H1 (cell line): ENCODE results near the gene UBP1. TPM values are rescaled to one million over a fixed set of nuclear protein-coding genes. Genes with fewer than 3 reads are reported as not detected.

Experiments
- CTCF ChIA-PET: fragments of 300-600 bp; sonication (Branson Sonifier 250); formaldehyde crosslinking; loops from one replicate; lab custom pipeline; 2021; ENCODE audit not compliant: partially characterized antibody; lab: Charles Lee
- POLR2A ChIA-PET: fragments of 300-600 bp; sonication (Branson Sonifier 250); formaldehyde crosslinking; loops from one replicate; lab custom pipeline; 2021; ENCODE audit warnings: inconsistent platforms; ENCODE audit not compliant: partially characterized antibody; lab: Charles Lee
- DNase-seq, 2 experiments: peaks; one replicate each; pipeline versions ENCODE4 v3.0.0 to v3.0.0-alpha.2; 2010 to 2022; ENCODE audit warnings: low spot score in 2 of 2, low read depth in 1 of 2, mixed read lengths in 1 of 2
- FAIRE-seq: peaks from 2 replicates; lab custom pipeline; 2011; peaks lifted over from hg19 to GRCh38; lab: Jason Lieb, UNC
- H2AFZ ChIP-seq: 2 replicates; pipeline ENCODE4 v1.8.1; 2012; ENCODE audit warnings: low read length, inconsistent platforms
- H2AK5ac ChIP-seq: 2 replicates; pipeline ENCODE4 v1.6.1; 2013; ENCODE audit warnings: low read depth, low read length
- H2BK120ac ChIP-seq: replicated peaks from 2 replicates; pipeline ENCODE3; 2013; ENCODE audit warnings: low read depth, low read length, inconsistent platforms
- H2BK12ac ChIP-seq: 2 replicates; pipeline ENCODE4 v1.6.1; 2013; ENCODE audit warnings: low read depth, low read length
- H2BK15ac ChIP-seq: 2 replicates; pipeline ENCODE4 v1.6.1; 2013; ENCODE audit warnings: low read length
- H2BK20ac ChIP-seq: 2 replicates; pipeline ENCODE4 v1.6.1; 2013; ENCODE audit warnings: low read length
- H2BK5ac ChIP-seq: 2 replicates; pipeline ENCODE4 v1.6.1; 2013; ENCODE audit warnings: low read depth, low read length
- H3K14ac ChIP-seq: 2 replicates; pipeline ENCODE4 v1.6.1; 2013; ENCODE audit warnings: inconsistent platforms; ENCODE audit not compliant: insufficient read length
- H3K18ac ChIP-seq: 2 replicates; pipeline ENCODE4 v1.6.1; 2013; ENCODE audit warnings: low read length; ENCODE audit errors: extremely low read depth
- H3K23ac ChIP-seq: 2 replicates; pipeline ENCODE4 v1.6.1; 2013; ENCODE audit warnings: inconsistent platforms; ENCODE audit not compliant: insufficient read length
- H3K23me2 ChIP-seq: 2 replicates; pipeline ENCODE4 v1.6.1; 2013; ENCODE audit warnings: low read depth, low read length
- H3K27ac ChIP-seq: 2 replicates; pipeline ENCODE4 v1.6.1; 2011; ENCODE audit warnings: low read depth, low read length, inconsistent platforms
- H3K27me3 ChIP-seq, 4 experiments: replicated peaks in 1 of 4; 1 replicate in 1 of 4; 2 replicates in 3 of 4; pipeline versions ENCODE4 v1.6.1 to v1.8.1; 2011 to 2013; ENCODE audit warnings: low read length in 3 of 4, mild to moderate bottlenecking in 3 of 4, inconsistent platforms in 2 of 4, mixed read lengths in 2 of 4, moderate library complexity in 1 of 4; ENCODE audit not compliant: control insufficient read depth in 3 of 4, insufficient read depth in 3 of 4; ENCODE audit errors: extremely low read depth in 1 of 4
- H3K36me3 ChIP-seq, 4 experiments: 2 replicates each; pipeline versions ENCODE4 v1.6.1 to v1.8.1; 2011 to 2013; ENCODE audit warnings: mild to moderate bottlenecking in 4 of 4, low read length in 3 of 4, moderate library complexity in 2 of 4, control low read depth in 1 of 4, inconsistent platforms in 1 of 4; ENCODE audit not compliant: insufficient read depth in 4 of 4, control insufficient read depth in 2 of 4
- H3K4ac ChIP-seq: replicated peaks from 2 replicates; pipeline ENCODE3; 2013; ENCODE audit warnings: low read length, low read depth, mixed read lengths, inconsistent platforms; ENCODE audit not compliant: insufficient read length
- H3K4me1 ChIP-seq, 4 experiments: replicated peaks in 1 of 4; 1 replicate in 1 of 4; 2 replicates in 3 of 4; pipeline versions ENCODE4 v1.6.1 to v1.8.1; 2011 to 2013; ENCODE audit warnings: low read length in 3 of 4, inconsistent platforms in 2 of 4, mixed read lengths in 1 of 4; ENCODE audit not compliant: insufficient read depth in 4 of 4, control insufficient read depth in 3 of 4
- H3K4me2 ChIP-seq, 2 experiments: 2 replicates each; pipeline versions ENCODE4 v1.6.1 to v1.8.1; 2011 to 2013; ENCODE audit warnings: low read depth in 2 of 2, low read length in 2 of 2, control low read depth in 1 of 2, inconsistent platforms in 1 of 2, mild to moderate bottlenecking in 1 of 2; ENCODE audit not compliant: insufficient read depth in 1 of 2
- H3K4me3 ChIP-seq, 4 experiments: fragments of 200-600, 300-600 bp in 1 of 4; sonication (generic), shearing (Covaris generic), sonication (Bioruptor Twin) in 1 of 4; 2 replicates each; pipeline versions ENCODE4 v1.5.1 to v1.8.1; 2011 to 2016; ENCODE audit warnings: low read length in 4 of 4, low read depth in 3 of 4, control low read depth in 2 of 4, inconsistent platforms in 2 of 4, mild to moderate bottlenecking in 2 of 4, mixed read lengths in 1 of 4, moderate library complexity in 1 of 4; ENCODE audit not compliant: insufficient read depth in 2 of 4; ENCODE audit errors: extremely low read depth in 1 of 4
- H3K56ac ChIP-seq: replicated peaks from 2 replicates; pipeline ENCODE3; 2013; ENCODE audit warnings: low read depth, mild to moderate bottlenecking, mixed read lengths, low read length, inconsistent platforms; ENCODE audit not compliant: insufficient read length
- H3K79me1 ChIP-seq: 2 replicates; pipeline ENCODE4 v1.6.1; 2013; ENCODE audit warnings: low read depth, low read length, control low read depth
- H3K79me2 ChIP-seq, 2 experiments: 2 replicates each; pipeline versions ENCODE4 v1.6.1 to v1.8.1; 2012 to 2013; ENCODE audit warnings: low read length in 2 of 2, mild to moderate bottlenecking in 2 of 2, inconsistent platforms in 1 of 2; ENCODE audit not compliant: insufficient read depth in 2 of 2, control insufficient read depth in 1 of 2
- H3K9ac ChIP-seq, 4 experiments: replicated peaks in 1 of 4; 1 replicate in 1 of 4; 2 replicates in 3 of 4; pipeline versions ENCODE4 v1.6.1 to v1.8.1; 2011 to 2013; ENCODE audit warnings: low read depth in 3 of 4, low read length in 3 of 4, control low read depth in 2 of 4, mild to moderate bottlenecking in 2 of 4, moderate library complexity in 2 of 4, inconsistent platforms in 1 of 4; ENCODE audit errors: extremely low read depth in 1 of 4
- H3K9me3 ChIP-seq, 2 experiments: 2 replicates each; pipeline versions ENCODE4 v1.6.1 to v1.8.1; 2012 to 2013; ENCODE audit warnings: mild to moderate bottlenecking in 2 of 2, moderate library complexity in 2 of 2, control low read depth in 1 of 2, inconsistent platforms in 1 of 2, low read depth in 1 of 2, low read length in 1 of 2, mixed read lengths in 1 of 2; ENCODE audit not compliant: insufficient read depth in 2 of 2
- H4K20me1 ChIP-seq, 2 experiments: replicated peaks in 1 of 2; 2 replicates each; pipeline versions ENCODE3 to v1.8.1; 2011 to 2013; ENCODE audit warnings: inconsistent platforms in 2 of 2, low read length in 2 of 2, mild to moderate bottlenecking in 1 of 2; ENCODE audit not compliant: insufficient read depth in 2 of 2, control insufficient read depth in 1 of 2
- H4K5ac ChIP-seq: 2 replicates; pipeline ENCODE4 v1.6.1; 2013; ENCODE audit warnings: low read length, low read depth, mixed read lengths, inconsistent platforms; ENCODE audit not compliant: insufficient read length
- H4K8ac ChIP-seq: 2 replicates; pipeline ENCODE4 v1.8.0; 2013; ENCODE audit warnings: mild to moderate bottlenecking, moderate library complexity, low read length, inconsistent platforms; ENCODE audit not compliant: insufficient read depth; ENCODE audit errors: extremely low read depth
- H4K91ac ChIP-seq: replicated peaks from 2 replicates; pipeline ENCODE3; 2013; ENCODE audit warnings: low read length, mixed read lengths, inconsistent platforms; ENCODE audit not compliant: insufficient read length
- BRCA1 ChIP-seq: IDR thresholded peaks from 2 replicates; pipeline ENCODE4 v1.6.1; 2012; ENCODE audit warnings: low read depth, low read length, improper control_type of control experiment
- FOSL1 ChIP-seq: IDR thresholded peaks from 2 replicates; pipeline ENCODE4 v1.6.1; 2011; ENCODE audit warnings: mild to moderate bottlenecking, low read depth, low read length, moderate library complexity; ENCODE audit not compliant: insufficient read depth
- JUN ChIP-seq: IDR thresholded peaks from 2 replicates; pipeline ENCODE4 v1.6.1; 2011; ENCODE audit warnings: low read depth, mild to moderate bottlenecking, improper control_type of control experiment, low read length
- KDM1A ChIP-seq: fragments of 200-600, 300-600 bp; sonication (generic); IDR thresholded peaks from 2 replicates; pipeline ENCODE4 v1.7.1; 2016; ENCODE audit warnings: mild to moderate bottlenecking, low read length, borderline replicate concordance
- MAFK ChIP-seq: IDR thresholded peaks from 2 replicates; pipeline ENCODE4 v1.6.1; 2012; ENCODE audit warnings: low read depth, mild to moderate bottlenecking, improper control_type of control experiment, low read length
- RFX5 ChIP-seq: IDR thresholded peaks from 2 replicates; pipeline ENCODE4 v1.6.1; 2011; ENCODE audit warnings: low read depth, low read length, improper control_type of control experiment, borderline replicate concordance
- SP4 ChIP-seq: IDR thresholded peaks from 2 replicates; pipeline ENCODE4 v1.6.1; 2012; ENCODE audit warnings: low read length, inconsistent platforms
- WGBS, 2 experiments: shearing (Covaris generic) in 1 of 2; methylation state at CpG; one replicate each; pipeline versions ENCODE4 v1.1.6 to v1.1.7; 2013 to 2015; ENCODE audit warnings: low lambda C conversion rate in 2 of 2, mixed read lengths in 2 of 2, inconsistent platforms in 1 of 2, low coverage in 1 of 2, missing lambda C conversion rate in 1 of 2; ENCODE audit not compliant: insufficient replicate concordance in 2 of 2, insufficient coverage in 1 of 2, insufficient read length in 1 of 2; ENCODE audit errors: extremely low coverage in 1 of 2, missing lambda C conversion rate in 1 of 2; 5-methylcytosine and 5-hydroxymethylcytosine counted together
- polyA plus RNA-seq, 7 experiments: library from polyadenylated mRNA; depleted of rRNA in 3 of 7; stranded (reverse) in 5 of 7; unstranded in 2 of 7; fragments of >200 nt in 5 of 7; fragments of 200-250 nt in 2 of 7; gene quantifications; 1 replicate in 5 of 7; 2 replicates in 1 of 7; 4 replicates in 1 of 7; pipeline versions ENCODE4 v1.2.1 to v1.2.3, GENCODE V29; 2011 to 2013; ENCODE audit warnings: missing spikeins in 2 of 7, mixed read lengths in 2 of 7
- total RNA-seq: library from RNA; stranded (reverse); fragmentation: NEBNext Ultra II Directional; extraction: Animal tissue kit (Norgen Biotek cat#: 25700); gene quantifications from 2 replicates; pipeline ENCODE4 v1.2.1, GENCODE V29; 2021
- TF ChIP-seq, protein P1 (sequence below): IDR thresholded peaks from 2 replicates; pipeline ENCODE4 v1.6.1; 2012; ENCODE audit warnings: inconsistent platforms
- TF ChIP-seq, protein P2 (sequence below): IDR thresholded peaks from 2 replicates; pipeline ENCODE4 v1.6.1; 2012; ENCODE audit warnings: inconsistent platforms

UBP1 gene
- total and polyA plus RNA-seq, 2 of the 8 experiments (the other 6 are each of a cell fraction or from before 2014, with no cell fraction given) = 47.3 to 71.9 TPM

DNA sequence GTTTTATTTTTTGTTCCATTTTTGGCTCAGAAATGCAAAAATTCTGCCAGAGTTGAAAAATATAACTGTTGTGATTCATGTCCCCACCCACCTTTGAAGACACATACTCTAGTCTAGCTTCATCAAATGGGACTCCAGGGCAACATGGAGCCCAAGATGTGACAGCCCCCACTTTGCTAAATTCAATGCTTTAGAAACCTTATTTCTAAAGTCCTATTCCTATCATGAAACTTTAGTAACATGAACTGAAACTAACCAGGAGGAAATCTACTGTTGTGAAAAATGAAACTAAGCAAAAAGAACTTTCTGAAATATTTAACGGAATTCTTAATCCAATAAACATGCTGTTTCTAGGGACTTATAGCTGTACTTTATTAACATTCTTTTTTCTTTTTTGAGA is 20.3 kb downstream of the UBP1 start:
- no peak for FAIRE-seq
- POLR2A ChIA-PET = interaction anchor here (1.0 kb wide), 1 partner anchor 18 kb away, joined by 3 read pairs; no protein-coding TSS in a partner anchor
- Histone ChIP-seq H3K56ac (no peak overlapping the region), H3K23me2 (no peaks in the 10 kb centered on the region), H3K79me2 (peaks cover under 1 to 63% of the 10 kb centered on the region in 2 experiments; a peak in 3 of 4 replicates), H2BK120ac (no peak overlapping the region), H3K27ac (no peak overlapping the region), H3K27me3 (no peaks in the 10 kb centered on the region), H3K18ac (no peak overlapping the region), H3K4me2 (no peak overlapping the region), H3K36me3 (peaks cover 2 to 50% (median 11%) of the 10 kb centered on the region in 4 experiments; a peak in 5 of 8 replicates), H2BK20ac (no peak overlapping the region), H3K9me3 (no peaks in the 10 kb centered on the region), H3K4ac (no peak overlapping the region), H4K5ac (no peak overlapping the region), H4K20me1 (peaks cover 0 to 2% of the 10 kb centered on the region in 2 experiments), H2BK12ac (no peak overlapping the region), H4K91ac (no peak overlapping the region), H3K4me3 (no peak overlapping the region), H3K14ac (no peak overlapping the region), H2BK15ac (no peak overlapping the region), H3K79me1 (no peaks in the 10 kb centered on the region), H2BK5ac (no peak overlapping the region), H3K4me1 (peaks cover 0 to 5% (median 2%) of the 10 kb centered on the region in 4 experiments; a peak in 2 of 7 replicates), H4K8ac (no peak overlapping the region), H2AFZ (no peak overlapping the region), H3K23ac (no peak overlapping the region), H3K9ac (no peak overlapping the region), H2AK5ac (no peak overlapping the region)
- DNase-seq = no peak
- WGBS, 2 experiments = 95% methylated on average over 1 of the region's 1 CpG; no CpG with 5 or more reads in 1 of the 2 experiments
- CTCF ChIA-PET = interaction anchor here (0.6 to 1.5 kb wide), 8 partner anchors 8 to 450 kb away, joined by 3 to 6 read pairs (median 4); no protein-coding TSS in a partner anchor
- TF ChIP-seq MAFK (no peak), KDM1A (no peak), SP4 (no peak), BRCA1 (no peak), JUN (no peak), RFX5 (no peak), FOSL1 (no peak)
- TF ChIP-seq, protein P1, sequence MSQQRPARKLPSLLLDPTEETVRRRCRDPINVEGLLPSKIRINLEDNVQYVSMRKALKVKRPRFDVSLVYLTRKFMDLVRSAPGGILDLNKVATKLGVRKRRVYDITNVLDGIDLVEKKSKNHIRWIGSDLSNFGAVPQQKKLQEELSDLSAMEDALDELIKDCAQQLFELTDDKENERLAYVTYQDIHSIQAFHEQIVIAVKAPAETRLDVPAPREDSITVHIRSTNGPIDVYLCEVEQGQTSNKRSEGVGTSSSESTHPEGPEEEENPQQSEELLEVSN = no peak
- TF ChIP-seq, protein P2, sequence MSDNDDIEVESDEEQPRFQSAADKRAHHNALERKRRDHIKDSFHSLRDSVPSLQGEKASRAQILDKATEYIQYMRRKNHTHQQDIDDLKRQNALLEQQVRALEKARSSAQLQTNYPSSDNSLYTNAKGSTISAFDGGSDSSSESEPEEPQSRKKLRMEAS = no peak
